Left ventricle myocardium superior (tissue), 1 donor: ENCODE measurements around the gene SEL1L2. TPM values are rescaled to one million over a fixed set of nuclear protein-coding genes. Genes with fewer than 3 reads are reported as not detected.

ENCODE experiments used
- ATAC-seq: fragments of 200-7000 bp; cut with Tn5 transposase; one replicate; pipeline ENCODE4 v1.9.1; 2020; ENCODE audit warnings: mild to moderate bottlenecking, moderate library complexity
- DNase-seq: peaks from one replicate; pipeline ENCODE4 v3.0.0-alpha.2; 2020
- intact Hi-C: fragments of 100-400 bp; cut with micrococcal nuclease; formaldehyde crosslinking; loops from one replicate; pipeline ENCODE4 v1.11.0; 2022
- total RNA-seq: library from RNA; stranded (reverse); fragmentation: NEBNext Ultra II Directional; extraction: Animal tissue kit (Norgen Biotek cat#: 25700); gene quantifications from one replicate; pipeline ENCODE4 v1.2.1, GENCODE V29; 2021
- donor health status: DM: no; HTN: yes; CAD: no; lungs with severe emphysema.

The SEL1L2 gene
- total RNA-seq, 1 donor from 2014 or later = 0.40 TPM

DNA sequence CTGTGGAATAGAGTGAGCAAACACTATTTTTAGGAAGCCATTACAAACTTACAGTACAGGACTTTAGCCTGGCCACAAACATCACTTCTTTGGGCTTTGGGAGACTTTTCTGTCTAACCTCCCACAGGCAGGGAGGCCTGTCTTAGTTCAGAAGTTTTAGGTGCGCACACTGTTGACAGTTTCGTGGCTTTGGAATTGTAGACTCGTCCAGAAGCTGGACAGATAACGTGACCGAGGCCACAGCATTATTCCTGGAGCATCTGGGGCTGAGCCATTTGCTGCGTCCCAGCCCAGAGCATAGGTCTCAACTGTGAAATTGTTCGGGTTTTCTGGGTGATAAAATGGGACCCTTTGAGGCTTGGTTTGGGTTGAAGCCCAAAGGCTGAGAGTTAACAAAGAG, 151.8 kb downstream of the SEL1L2 start:
- no peak for DNase-seq
- intact Hi-C loops = no loop called here
- peak; percentile 47 for ATAC-seq

DNA sequence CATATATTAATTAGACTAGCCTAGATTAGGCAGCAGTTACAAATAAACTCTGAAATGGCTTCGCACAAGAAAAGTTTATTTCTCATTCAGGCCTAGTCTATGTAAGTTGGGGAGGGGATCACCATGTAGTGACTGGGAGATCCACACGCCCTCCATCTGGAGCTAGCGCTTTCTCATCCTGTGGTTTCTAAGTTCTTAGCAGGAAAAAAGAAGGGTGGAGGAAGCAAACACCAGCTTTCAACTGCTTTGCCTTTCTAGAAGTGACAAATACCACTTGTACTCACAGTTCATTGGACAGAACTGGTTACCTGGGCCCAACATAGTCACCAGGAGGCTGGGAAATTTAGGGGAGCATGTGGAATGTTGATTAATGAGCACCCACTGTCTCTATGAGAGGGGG, 158.9 kb downstream of the SEL1L2 start:
- DNase-seq = no peak
- ATAC-seq = no peak
- intact Hi-C loops = no loop called here

DNA sequence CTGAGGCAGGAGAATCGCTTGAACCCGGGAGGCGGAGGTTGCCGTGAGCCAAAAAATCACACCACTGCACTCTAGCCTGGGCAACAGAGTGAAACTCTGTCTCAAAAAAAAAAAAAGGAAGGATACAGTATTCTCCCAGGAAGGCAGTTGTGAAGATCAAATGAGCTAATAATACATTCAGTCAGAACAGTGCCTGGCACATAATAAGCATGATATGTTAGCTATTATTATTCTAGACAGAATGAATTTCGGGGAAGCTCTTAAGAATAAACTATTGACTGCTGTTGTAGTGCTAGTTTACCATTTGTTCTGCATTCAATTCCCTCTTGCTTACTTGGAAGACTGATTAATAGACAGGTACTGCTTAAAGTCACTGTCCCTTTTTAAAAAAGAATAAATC, 164.9 kb downstream of the SEL1L2 start:
- no peak for DNase-seq
- ATAC-seq = peak; percentile 61
- intact Hi-C loops = no loop called here

DNA sequence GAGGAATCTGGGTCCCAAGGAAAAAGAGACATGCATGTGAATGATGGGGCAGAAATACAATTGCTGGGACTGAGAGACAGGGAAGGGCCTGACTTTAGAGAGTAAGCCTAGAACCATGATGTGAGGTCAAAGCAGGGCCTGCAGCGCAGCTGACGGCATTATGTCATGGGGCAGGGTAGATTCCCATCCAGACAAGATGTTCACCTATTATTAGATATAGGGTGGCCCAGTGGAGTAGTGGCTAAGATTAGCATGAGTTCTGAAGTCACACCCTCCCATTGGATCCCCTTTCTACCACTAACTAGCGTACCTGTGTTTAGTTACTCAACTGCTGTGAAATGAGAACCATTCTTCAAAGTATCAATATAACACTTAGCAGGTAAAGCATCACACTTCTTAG, 166.0 kb downstream of the SEL1L2 start:
- DNase-seq (no peak), ATAC-seq (no peak)
- intact Hi-C loops = no loop called here

DNA sequence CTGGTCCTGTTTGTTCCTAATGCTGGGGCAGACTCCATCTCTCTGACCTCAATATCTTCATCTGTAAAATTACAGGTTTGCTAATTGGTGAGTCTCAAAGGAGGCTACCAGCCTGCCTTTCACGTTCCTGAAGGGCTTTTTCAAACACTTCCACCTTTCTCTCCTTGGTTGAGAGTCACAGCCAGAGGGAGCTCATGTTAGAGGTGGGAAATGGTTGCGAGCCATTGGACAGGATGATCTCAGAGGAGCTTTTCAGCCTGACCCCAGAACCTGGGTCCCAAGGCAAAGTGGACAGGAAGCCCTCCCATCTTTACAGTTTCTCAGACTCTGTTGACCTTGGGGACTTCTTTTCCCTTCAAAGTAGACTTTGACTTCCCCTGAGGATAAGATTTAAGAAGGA, 168.0 kb downstream of the SEL1L2 start:
- no peak for ATAC-seq

DNA sequence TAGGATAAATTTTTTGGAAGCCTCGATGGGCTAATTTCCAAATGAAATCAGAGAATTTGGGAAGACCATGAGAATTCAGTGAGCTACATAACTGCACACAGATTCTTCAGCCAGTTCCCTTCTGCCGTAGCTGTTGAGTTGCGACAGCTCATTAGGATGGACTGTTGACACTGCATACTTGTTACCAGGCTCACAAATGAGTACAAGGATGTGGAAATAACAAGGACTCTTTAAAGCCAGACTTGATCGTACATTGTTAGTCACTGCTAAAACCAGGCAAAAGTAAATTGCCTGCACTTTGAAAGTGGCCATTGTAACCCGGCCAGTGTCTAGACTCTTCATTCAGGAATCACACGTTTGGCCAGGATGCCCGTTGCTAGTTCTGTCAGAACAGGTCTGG, 168.5 kb downstream of the SEL1L2 start:
- DNase-seq (no peak), ATAC-seq (no peak)
- intact Hi-C loops = loop anchor here (2.0 kb wide), 1 partner anchor 233 kb away; no protein-coding TSS in a partner anchor

More for the DNA sequence above, 168.0 kb downstream of the SEL1L2 start:
- intact Hi-C loops = no loop called here
- DNase-seq = no peak

DNA sequence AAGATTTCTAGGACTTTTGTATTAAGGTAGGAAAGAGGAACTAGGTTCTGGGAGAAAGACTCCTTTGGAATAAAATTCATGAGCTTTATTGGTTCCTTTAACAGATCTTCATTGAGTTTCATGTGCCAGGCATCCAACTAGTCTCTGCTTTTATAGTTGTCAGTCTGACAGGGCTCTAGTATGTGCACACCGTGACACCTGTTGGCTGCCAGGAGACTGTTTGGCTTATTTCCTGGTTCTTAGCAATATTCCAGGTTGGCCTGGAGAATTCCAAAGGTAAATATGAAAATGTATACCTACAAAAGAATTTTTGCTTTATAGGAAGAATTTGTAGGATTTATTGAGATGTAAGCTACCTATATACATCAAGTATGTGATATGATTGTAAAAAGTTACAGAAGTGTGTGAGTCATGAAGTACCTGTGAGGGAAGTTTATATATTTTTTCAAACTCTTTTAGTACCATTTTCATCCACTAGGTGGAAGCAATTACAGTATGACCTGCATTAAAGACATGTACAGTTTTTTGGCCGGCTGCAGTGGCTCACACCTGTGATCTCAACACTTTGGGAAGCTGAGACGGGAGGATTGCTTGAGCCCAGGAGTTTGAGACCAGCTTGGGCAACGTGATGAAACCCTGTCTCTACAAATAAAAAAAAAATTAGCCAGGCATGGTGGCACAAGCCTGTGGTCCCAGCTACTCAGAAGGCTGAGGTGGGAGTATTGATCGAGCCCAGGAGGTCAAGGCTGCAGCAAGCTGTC, 170.3 kb downstream of the SEL1L2 start:
- DNase-seq = no peak

DNA sequence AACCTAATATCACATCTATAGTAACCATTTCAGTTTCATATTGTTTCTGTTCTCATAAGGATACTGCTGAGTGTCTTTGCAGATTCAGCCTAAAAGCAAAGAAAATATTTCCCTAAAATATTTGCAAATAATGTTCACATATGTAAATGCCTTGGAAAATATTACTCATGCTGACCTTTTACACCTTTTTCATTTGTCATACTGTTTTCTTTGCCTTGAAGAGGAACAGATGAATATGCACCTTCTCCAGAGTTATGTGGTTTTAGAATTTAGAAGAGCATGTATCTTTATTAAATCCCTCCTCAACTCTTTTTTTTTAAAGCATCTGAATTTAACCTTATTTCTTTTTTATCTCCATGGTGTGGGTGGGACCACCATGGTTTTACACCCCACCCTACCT, 173.1 kb downstream of the SEL1L2 start:
- ATAC-seq (no peak), DNase-seq (no peak)
- intact Hi-C loops = no loop called here

More for the DNA sequence above, 170.3 kb downstream of the SEL1L2 start:
- intact Hi-C loops = loop anchor here (2.0 kb wide), 1 partner anchor 235 kb away; no protein-coding TSS in a partner anchor
- ATAC-seq = peak; percentile 72

DNA sequence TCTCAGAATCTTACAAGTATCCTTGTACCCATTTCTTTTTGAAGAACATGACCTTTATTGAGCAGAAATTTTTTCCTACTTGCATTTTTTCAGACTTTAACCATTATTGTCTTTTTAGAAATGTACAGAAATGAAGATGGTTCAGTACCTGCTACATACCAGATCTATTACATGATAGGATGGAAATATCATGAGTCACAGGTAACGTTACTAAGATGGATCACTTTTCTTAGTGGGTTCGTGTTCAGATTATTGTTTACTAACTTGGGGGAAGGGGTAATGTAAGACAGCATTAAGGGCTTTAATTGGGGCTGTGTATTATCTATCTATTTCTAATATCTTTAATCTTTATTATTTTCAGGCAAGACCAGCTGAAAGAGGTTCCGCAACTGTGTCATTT, 173.7 kb downstream of the SEL1L2 start:
- intact Hi-C loops = no loop called here
- DNase-seq (no peak), ATAC-seq (no peak)

DNA sequence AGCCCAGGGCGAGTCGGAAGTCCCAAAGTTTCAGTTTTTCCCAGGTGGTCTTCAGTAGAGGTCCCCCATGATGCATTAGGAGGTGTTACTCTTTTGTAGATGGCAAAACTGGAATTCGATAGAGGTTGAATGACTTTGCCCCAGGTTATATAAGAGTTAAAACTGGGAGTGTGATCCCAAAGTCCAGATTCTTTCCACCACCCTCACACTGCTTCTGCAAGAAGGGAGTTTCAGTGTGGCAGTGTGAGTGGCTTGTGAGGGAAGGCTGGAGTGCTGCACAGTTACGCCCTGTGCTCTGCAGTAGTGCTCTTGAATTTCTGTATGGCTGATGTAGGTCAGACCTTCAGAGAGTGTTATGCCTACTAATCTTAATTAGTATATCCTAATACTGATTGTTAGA, 175.7 kb downstream of the SEL1L2 start:
- ATAC-seq (no peak), DNase-seq (no peak)
- intact Hi-C loops = no loop called here

DNA sequence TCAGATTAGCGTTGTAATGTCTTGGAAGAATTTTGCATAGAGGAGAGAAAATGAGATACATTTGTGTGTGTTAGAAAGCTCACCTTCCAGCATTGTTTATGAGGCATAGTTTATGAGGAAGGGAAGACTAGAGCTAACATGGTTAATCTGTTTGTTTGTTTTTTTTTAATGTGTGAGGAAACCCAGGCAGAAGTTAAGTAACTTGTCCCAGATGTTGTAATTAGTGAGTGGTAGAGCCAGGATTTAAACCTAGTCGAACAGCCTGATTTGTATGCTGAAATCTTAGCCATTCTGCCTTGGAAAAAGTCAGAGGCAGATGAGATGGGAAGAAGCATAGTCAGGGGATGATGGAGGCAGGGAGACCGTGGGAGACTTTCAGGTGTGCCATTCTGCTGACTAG, 176.5 kb downstream of the SEL1L2 start:
- intact Hi-C loops = no loop called here
- no peak for DNase-seq
- ATAC-seq = no peak

DNA sequence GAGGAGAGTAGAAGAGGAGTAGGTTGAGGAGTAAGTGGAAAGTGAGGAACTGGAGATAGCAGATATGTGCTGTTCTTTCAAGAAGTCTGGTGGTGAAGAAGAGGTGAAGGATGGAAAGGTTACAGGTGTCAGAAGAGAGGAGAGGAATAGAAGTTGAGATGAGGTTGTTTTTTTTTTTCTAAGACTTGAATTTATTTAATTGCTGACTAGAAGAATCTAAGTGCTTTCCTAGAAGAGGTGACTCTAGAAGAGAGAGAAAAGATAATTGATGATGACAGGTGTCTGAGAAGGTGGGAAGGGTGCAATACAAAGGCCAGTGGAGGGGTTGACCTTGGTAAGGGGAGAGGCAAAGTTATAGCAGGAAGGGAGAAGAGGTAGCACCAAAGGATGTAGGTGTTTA, 180.0 kb downstream of the SEL1L2 start:
- no peak for DNase-seq
- ATAC-seq = no peak
- intact Hi-C loops = no loop called here

DNA sequence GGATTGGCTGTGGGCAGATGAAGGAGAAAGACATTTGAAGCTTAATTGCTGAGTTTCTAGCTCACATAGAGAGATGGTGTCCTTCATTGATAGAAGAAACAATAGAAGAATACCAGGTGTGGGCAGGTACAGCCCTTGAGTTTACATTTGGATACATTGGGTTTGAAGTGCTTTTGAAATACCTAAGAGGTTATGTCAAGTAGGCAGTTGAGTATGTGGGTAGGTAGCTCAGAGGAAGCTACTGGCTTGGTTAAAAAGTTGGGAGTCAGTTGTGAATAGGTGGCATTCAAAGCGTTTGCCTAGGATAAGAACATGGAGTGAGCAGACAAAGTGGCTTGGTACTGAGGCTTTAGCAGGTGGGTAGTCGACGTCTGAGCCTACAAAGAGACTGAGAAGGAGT, 180.6 kb downstream of the SEL1L2 start:
- no peak for ATAC-seq
- no peak for DNase-seq
- intact Hi-C loops = no loop called here

DNA sequence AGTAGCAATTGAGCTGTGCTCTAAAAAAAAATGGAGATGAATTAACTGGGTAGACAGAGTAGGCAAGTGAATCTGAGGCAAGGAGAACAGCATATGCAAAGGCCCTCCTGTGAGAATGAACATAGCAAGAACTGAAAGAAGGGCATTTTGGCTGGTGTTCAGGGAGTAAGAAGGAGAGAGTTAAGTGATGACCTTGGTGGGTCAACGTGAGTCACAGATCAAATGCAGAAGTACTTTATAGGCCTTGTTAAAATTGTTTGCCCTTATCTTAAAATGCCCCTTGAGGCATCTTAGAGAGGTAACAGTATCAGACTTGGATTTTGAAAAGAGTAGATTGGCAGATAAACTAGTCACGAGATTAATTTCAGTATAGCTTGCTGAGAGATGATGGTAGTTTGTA, 181.0 kb downstream of the SEL1L2 start:
- intact Hi-C loops = no loop called here
- ATAC-seq (peak; percentile 18), DNase-seq (no peak)

DNA sequence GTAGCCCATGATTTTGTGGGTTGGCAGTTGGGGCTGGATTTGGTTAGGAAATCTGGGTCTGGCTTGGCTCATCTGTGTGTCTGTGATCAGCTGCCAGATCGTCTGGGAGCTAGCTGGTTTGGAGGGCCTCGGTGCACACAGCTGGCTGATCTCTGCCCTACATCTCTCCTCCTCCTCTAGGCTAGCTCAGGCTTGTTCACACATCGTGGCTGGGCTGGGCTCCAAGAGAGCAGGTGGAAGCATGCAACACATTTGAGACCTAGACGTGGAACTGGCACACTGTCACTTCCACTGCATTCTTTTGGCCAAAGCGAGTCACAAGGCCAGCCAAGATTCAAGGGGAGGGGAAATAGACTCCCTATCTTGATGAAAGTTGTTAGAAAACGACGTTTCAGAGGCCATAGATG, 189.7 kb downstream of the SEL1L2 start:
- DNase-seq (peak; percentile 96), ATAC-seq (peak; percentile 100)
- intact Hi-C loops = no loop called here

DNA sequence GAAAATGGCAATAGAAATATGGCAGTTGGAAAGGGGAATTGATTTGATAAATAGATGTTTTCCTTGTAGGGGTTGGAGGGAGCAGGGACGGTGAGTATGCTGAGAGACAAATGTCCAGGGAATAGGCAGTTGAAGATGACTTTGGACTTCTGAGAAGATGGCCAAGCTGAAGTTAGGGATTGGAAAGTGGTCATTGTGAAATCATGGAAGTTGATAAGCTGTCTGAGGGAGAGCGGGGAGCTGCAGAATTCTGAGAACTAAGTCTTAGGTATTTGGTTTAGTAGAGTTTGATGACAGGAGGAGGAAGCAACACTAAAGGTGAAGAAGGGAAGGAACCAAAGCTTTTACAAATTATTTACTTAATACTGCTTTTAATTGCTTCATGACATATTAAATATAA, 190.4 kb downstream of the SEL1L2 start:
- intact Hi-C loops = no loop called here
- DNase-seq = no peak
- peak; percentile 11 for ATAC-seq

Other genes starting within 250 kb of the SEL1L2 start
- 13.7 TPM for gene ESF1, start 205.7 kb downstream of the SEL1L2 start, total RNA-seq
- gene NDUFAF5, start 205.6 kb downstream of the SEL1L2 start, total RNA-seq = 67.4 TPM
- 3.5 TPM for gene MACROD2, start 4.9 kb upstream of the SEL1L2 start, total RNA-seq